ENCODE data around the gene LGALS14.
A peak's percentile ranks its signal among the peaks of the same experiment; 100 is the strongest.
"Not testable (repeated sequence)": the region's sequence is repeated elsewhere in the genome, so short reads cannot be mapped to it uniquely, and the experiment has no call there.

The LGALS14 gene

GRCh38 chr19:39677961-39678889, 26.1 kb upstream of the LGALS14 start:
- FAIRE-seq, result no peak

GRCh38 chr19:39679056-39679790, 25.1 kb upstream of the LGALS14 start:
- FAIRE-seq, result peak; percentile 95
- DNase-seq (ENCODE audit: insufficient read length), result peak; percentile 26
- peak; percentile 63 for TF ChIP-seq POLR2A (IDR thresholded peaks at IDR 0.05; ENCODE audit: low read depth, low read length)
- no peak for TF ChIP-seq TAF1 (IDR thresholded peaks at IDR 0.05; ENCODE audit: borderline replicate concordance, low read depth, low read length)

More at GRCh38 chr19:39677961-39678889, 26.1 kb upstream of the LGALS14 start:
- no peak for TF ChIP-seq TAF1 (IDR thresholded peaks at IDR 0.05; ENCODE audit: borderline replicate concordance, low read depth, low read length)
- no peak for TF ChIP-seq POLR2AphosphoS5 (IDR thresholded peaks at IDR 0.05; ENCODE audit: low read depth, low read length)
- no peak for TF ChIP-seq POLR2A (IDR thresholded peaks at IDR 0.05; ENCODE audit: low read depth, low read length)
- no peak for DNase-seq (ENCODE audit: insufficient read length)

GRCh38 chr19:39679791-39680168, 24.5 kb upstream of the LGALS14 start:
- no peak for TF ChIP-seq TAF1 (IDR thresholded peaks at IDR 0.05; ENCODE audit: borderline replicate concordance, low read depth, low read length)
- TF ChIP-seq POLR2A (IDR thresholded peaks at IDR 0.05; ENCODE audit: low read depth, low read length), result no peak
- TF ChIP-seq POLR2AphosphoS5 (IDR thresholded peaks at IDR 0.05; ENCODE audit: low read depth, low read length), result no peak
- DNase-seq (ENCODE audit: insufficient read length) (no peak), FAIRE-seq (no peak)

GRCh38 chr19:39680593-39680992, 23.7 kb upstream of the LGALS14 start:
- TF ChIP-seq TAF1 (IDR thresholded peaks at IDR 0.05; ENCODE audit: borderline replicate concordance, low read depth, low read length), result no peak
- TF ChIP-seq POLR2A (IDR thresholded peaks at IDR 0.05; ENCODE audit: low read depth, low read length), result peak; percentile 22; the same call in 1 of the 2 replicates
- DNase-seq (ENCODE audit: insufficient read length), result no peak
- peak; percentile 70 for FAIRE-seq

GRCh38 chr19:39681416-39681815, 22.9 kb upstream of the LGALS14 start:
- TF ChIP-seq POLR2AphosphoS5 (IDR thresholded peaks at IDR 0.05; ENCODE audit: low read depth, low read length) (no peak), POLR2A (IDR thresholded peaks at IDR 0.05; ENCODE audit: low read depth, low read length) (no peak), TAF1 (IDR thresholded peaks at IDR 0.05; ENCODE audit: borderline replicate concordance, low read depth, low read length) (no peak)
- DNase-seq (ENCODE audit: insufficient read length), result no peak
- peak; percentile 38 for FAIRE-seq

- FAIRE-seq (no peak), DNase-seq (ENCODE audit: insufficient read length) (no peak)
These were observed 20.0 kb upstream of the LGALS14 start for GRCh38 chr19:39684267-39684666.

GRCh38 chr19:39686739-39687138, 17.5 kb upstream of the LGALS14 start:
- TF ChIP-seq POLR2AphosphoS5 (IDR thresholded peaks at IDR 0.05; ENCODE audit: low read depth, low read length), result no peak
- no peak for DNase-seq (ENCODE audit: insufficient read length)
- FAIRE-seq, result no peak

More at GRCh38 chr19:39684267-39684666, 20.0 kb upstream of the LGALS14 start:
- no peak for TF ChIP-seq POLR2AphosphoS5 (IDR thresholded peaks at IDR 0.05; ENCODE audit: low read depth, low read length)
- no peak for TF ChIP-seq POLR2A (IDR thresholded peaks at IDR 0.05; ENCODE audit: low read depth, low read length)
- no peak for TF ChIP-seq TAF1 (IDR thresholded peaks at IDR 0.05; ENCODE audit: borderline replicate concordance, low read depth, low read length)

GRCh38 chr19:39688637-39689036, 15.6 kb upstream of the LGALS14 start:
- FAIRE-seq; DNase-seq (ENCODE audit: insufficient read length): not testable (repeated sequence)

- FAIRE-seq (peak; percentile 38), DNase-seq (ENCODE audit: insufficient read length) (no peak)
- TF ChIP-seq TAF1 (IDR thresholded peaks at IDR 0.05; ENCODE audit: borderline replicate concordance, low read depth, low read length) (no peak), POLR2AphosphoS5 (IDR thresholded peaks at IDR 0.05; ENCODE audit: low read depth, low read length) (no peak), POLR2A (IDR thresholded peaks at IDR 0.05; ENCODE audit: low read depth, low read length) (no peak)
These were observed 12.1 kb upstream of the LGALS14 start for GRCh38 chr19:39692166-39692565.

GRCh38 chr19:39692822-39693221, 11.5 kb upstream of the LGALS14 start:
- DNase-seq (ENCODE audit: insufficient read length), result no peak
- FAIRE-seq, result peak; percentile 72
- TF ChIP-seq POLR2AphosphoS5 (IDR thresholded peaks at IDR 0.05; ENCODE audit: low read depth, low read length) (no peak), TAF1 (IDR thresholded peaks at IDR 0.05; ENCODE audit: borderline replicate concordance, low read depth, low read length) (no peak), POLR2A (IDR thresholded peaks at IDR 0.05; ENCODE audit: low read depth, low read length) (no peak)

GRCh38 chr19:39695759-39696158, 8.5 kb upstream of the LGALS14 start:
- DNase-seq (ENCODE audit: insufficient read length), result no peak
- TF ChIP-seq POLR2A (IDR thresholded peaks at IDR 0.05; ENCODE audit: low read depth, low read length) (no peak), POLR2AphosphoS5 (IDR thresholded peaks at IDR 0.05; ENCODE audit: low read depth, low read length) (no peak), TAF1 (IDR thresholded peaks at IDR 0.05; ENCODE audit: borderline replicate concordance, low read depth, low read length) (no peak)
- FAIRE-seq, result no peak

GRCh38 chr19:39696387-39696786, 7.9 kb upstream of the LGALS14 start:
- FAIRE-seq (no peak), DNase-seq (ENCODE audit: insufficient read length) (no peak)
- TF ChIP-seq POLR2A (IDR thresholded peaks at IDR 0.05; ENCODE audit: low read depth, low read length) (no peak), TAF1 (IDR thresholded peaks at IDR 0.05; ENCODE audit: borderline replicate concordance, low read depth, low read length) (no peak), POLR2AphosphoS5 (IDR thresholded peaks at IDR 0.05; ENCODE audit: low read depth, low read length) (no peak)
